Naive B cell (primary cell): ENCODE results near the gene APP. TPM values are rescaled to one million over a fixed set of nuclear protein-coding genes. Genes with fewer than 3 reads are reported as not detected.

Source experiments
- ATAC-seq, 2 donors: fragments of 150-1000 bp; cut with Tn5 transposase; 2 replicates each; pipeline ENCODE4 v1.10.0; 2021; ENCODE audit warnings: low read depth in 2 of 2, mild to moderate bottlenecking in 2 of 2, moderate library complexity in 2 of 2
- DNase-seq: peaks from one replicate; pipeline ENCODE4 v3.0.0; 2022
- H3K27ac Mint-ChIP-seq, 6 donors: one replicate each; pipeline ENCODE4 v1.8.0; 2020 to 2022; ENCODE audit warnings: mild to moderate bottlenecking in 6 of 6, mixed read lengths in 6 of 6, moderate library complexity in 5 of 6, inconsistent platforms in 2 of 6
- H3K27me3 Mint-ChIP-seq, 3 donors: one replicate each; pipeline ENCODE4 v1.8.0; 2021 to 2022; ENCODE audit warnings: mixed read lengths in 3 of 3, mild to moderate bottlenecking in 1 of 3
- H3K36me3 Mint-ChIP-seq, 2 donors: one replicate each; pipeline ENCODE4 v1.8.0; 2020 to 2022; ENCODE audit warnings: mixed read lengths in 2 of 2, inconsistent platforms in 1 of 2, mild to moderate bottlenecking in 1 of 2
- H3K4me1 Mint-ChIP-seq, 3 donors: one replicate each; pipeline ENCODE4 v1.8.0; 2020 to 2022; ENCODE audit warnings: mixed read lengths in 3 of 3, inconsistent platforms in 1 of 3, mild to moderate bottlenecking in 1 of 3, moderate library complexity in 1 of 3
- H3K4me3 Mint-ChIP-seq, 8 donors: one replicate each; pipeline ENCODE4 v1.8.0; 2020 to 2022; ENCODE audit warnings: mild to moderate bottlenecking in 8 of 8, mixed read lengths in 8 of 8, moderate library complexity in 8 of 8, inconsistent platforms in 2 of 8
- H3K9me3 Mint-ChIP-seq, 7 donors: one replicate each; pipeline ENCODE4 v1.8.0; 2020 to 2022; ENCODE audit warnings: mixed read lengths in 7 of 7, mild to moderate bottlenecking in 5 of 7, inconsistent platforms in 2 of 7, moderate library complexity in 1 of 7
- polyA plus RNA-seq, 6 donors: library from polyadenylated mRNA; unstranded; fragments of 300-500 nt; fragmentation: Illumina TruSeq; gene quantifications; one replicate each; pipeline ENCODE4 v1.2.3, GENCODE V29; 2021; ENCODE audit warnings: low read depth in 6 of 6

Gene APP
- polyA plus RNA-seq, 6 donors from 2014 or later = 20.0 to 40.2 (median 30.7) TPM

DNA sequence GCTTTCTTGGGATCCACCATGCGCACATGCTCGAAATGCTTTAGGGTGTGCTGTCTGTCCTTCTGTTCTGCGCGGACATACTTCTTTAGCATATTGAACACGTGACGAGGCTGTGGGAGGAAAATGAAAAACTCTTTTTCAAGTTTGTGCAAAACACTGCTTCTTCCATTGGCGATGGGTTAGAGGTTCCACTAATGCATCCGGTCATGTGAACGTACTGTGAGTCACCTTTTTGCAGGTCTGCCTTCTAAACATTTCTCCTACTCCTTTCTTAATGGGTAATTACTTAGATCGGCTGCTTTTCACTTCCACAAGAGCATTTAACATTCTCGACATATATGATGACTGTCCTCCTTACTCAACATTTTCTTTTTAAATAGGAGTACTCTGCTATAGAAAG lies 214.9 kb downstream of the APP start:
- Mint-ChIP-seq H3K36me3 (peaks cover 5 to 24% of the 10 kb centered on the region in 2 donors), H3K4me1 (peaks cover 0 to 7% (median 5%) of the 10 kb centered on the region in 3 donors), H3K27me3 (no peaks in the 10 kb centered on the region), H3K9me3 (no peaks in the 10 kb centered on the region), H3K4me3 (no peak overlapping the region), H3K27ac (no peak overlapping the region)
- no peak for DNase-seq
- no peak for ATAC-seq

DNA sequence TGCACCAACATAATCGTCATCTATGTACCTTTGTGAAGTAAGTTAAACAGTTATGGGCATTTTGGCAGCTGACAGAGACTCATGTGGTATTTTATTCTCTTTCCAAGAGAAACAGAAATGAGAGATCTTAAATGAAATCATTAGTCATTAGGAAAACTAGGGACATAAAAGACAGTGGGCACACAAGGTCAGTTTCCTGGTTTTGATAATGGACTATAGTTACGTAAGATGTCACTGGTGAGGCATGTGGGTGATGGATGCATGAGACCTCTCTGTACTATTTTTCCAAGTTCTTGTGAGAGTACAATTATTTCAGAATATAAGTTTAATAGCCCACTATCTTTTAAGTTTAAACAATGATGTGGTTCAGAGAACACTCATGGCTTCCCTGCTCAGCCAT lies 216.9 kb downstream of the APP start:
- Mint-ChIP-seq H3K27me3 (no peaks in the 10 kb centered on the region), H3K27ac (peak overlapping the region in 2 of 6 donors; percentile 12 to 15), H3K9me3 (no peaks in the 10 kb centered on the region), H3K4me3 (no peak overlapping the region), H3K36me3 (peaks cover 9 to 26% of the 10 kb centered on the region in 2 donors), H3K4me1 (peaks cover 0 to 3% (median 0%) of the 10 kb centered on the region in 3 donors)
- DNase-seq (no peak), ATAC-seq (no peak)

DNA sequence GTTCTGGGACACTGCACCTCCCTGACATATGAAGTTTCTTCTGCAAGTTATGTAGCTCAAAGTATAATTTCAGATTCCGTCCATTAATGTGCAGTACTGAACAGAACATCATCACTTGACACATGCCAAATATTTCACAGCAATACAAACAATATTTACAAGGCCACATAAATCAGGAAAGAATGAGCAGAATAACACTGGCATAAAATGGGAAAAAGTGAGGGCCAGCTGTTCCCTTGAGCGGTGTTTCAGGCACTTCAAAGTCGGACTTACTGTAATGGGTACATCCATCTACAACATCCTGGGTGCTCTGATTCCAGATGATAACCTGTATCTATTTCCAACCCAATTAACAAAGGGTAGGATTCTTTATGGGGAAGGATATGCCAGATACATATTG lies 217.4 kb downstream of the APP start:
- Mint-ChIP-seq H3K4me3 (no peak overlapping the region), H3K27me3 (no peaks in the 10 kb centered on the region), H3K36me3 (peaks cover 9 to 26% of the 10 kb centered on the region in 2 donors), H3K9me3 (no peaks in the 10 kb centered on the region), H3K4me1 (peaks cover 0 to 3% (median 0%) of the 10 kb centered on the region in 3 donors), H3K27ac (peak overlapping the region in 1 of 6 donors; percentile 44)
- DNase-seq (no peak), ATAC-seq (no peak)

DNA sequence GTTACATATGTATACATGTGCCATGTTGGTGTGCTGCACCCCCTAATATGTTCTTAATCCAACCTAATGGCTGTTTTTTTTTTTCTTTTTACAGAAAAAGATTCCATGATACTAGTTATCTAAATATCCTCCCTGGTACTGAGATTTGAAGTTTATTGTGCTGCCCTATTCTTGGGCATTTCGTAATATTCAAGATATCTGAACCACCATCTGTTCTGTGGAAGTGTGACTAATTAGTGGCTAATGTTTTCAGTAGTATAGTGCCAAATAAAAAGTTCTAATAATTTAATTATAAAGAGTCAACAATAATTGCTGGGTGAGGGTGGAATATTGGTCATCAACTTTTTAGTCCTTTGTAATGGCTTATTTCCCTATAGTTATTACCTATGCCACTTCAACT lies 218.3 kb downstream of the APP start:
- DNase-seq = no peak
- no peaks in the 10 kb centered on the region for H3K9me3 Mint-ChIP-seq
- no peaks in the 10 kb centered on the region for H3K27me3 Mint-ChIP-seq

DNA sequence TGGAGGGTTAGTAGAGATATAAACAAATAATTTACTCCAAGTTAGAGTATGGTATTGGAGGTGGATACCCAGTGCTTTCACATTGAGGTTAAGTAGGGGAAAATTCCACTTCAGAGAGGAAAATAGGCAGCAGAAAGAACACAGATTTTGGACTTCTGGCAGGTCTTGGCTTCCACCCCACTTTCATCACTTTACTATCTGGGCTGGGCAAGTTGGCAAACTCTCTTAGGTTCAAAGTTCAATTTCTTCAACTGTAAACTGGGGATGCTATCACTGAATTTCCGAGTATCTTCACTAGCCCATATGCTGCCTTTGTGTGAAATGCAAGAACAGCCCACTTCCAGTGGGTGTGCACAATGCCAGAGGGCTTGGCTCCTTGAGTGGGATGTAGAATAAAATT lies 220.9 kb downstream of the APP start:
- Mint-ChIP-seq H3K27me3 (no peaks in the 10 kb centered on the region), H3K36me3 (peaks cover 9 to 23% of the 10 kb centered on the region in 2 donors), H3K4me1 (peaks cover 0 to 3% (median 0%) of the 10 kb centered on the region in 3 donors)

More for the DNA sequence above, 218.3 kb downstream of the APP start:
- Mint-ChIP-seq H3K36me3 (peaks cover 9 to 26% of the 10 kb centered on the region in 2 donors), H3K4me1 (peaks cover 0 to 3% (median 0%) of the 10 kb centered on the region in 3 donors), H3K27ac (no peak overlapping the region), H3K4me3 (no peak overlapping the region)
- no peak for ATAC-seq

DNA sequence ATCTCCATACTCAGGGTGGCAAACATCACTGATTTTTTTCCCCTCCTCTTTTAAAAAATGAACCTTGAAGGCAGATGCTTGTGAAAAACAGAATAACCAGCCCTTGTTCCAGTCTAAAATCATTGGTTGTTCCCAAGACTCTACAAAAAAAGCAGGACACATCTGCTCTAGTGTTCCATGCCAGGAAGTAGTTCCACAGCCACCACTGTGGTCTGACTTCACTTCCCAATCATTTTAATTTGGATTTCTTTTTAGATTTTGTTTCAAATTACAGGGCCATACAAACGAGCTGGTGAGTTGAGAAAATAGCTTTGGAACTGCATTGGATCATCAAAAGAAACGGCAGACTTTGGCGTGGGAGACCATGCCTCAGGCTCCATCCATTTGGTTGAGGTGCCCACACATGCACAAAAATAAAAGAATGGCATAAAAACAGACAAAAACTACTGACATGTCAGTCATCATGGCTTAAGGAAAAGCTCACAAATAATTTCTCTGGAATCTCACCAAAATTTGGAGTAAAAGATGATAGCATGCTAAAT lies 225.8 kb downstream of the APP start:
- Mint-ChIP-seq H3K9me3 (peaks cover 0 to 2% (median 0%) of the 10 kb centered on the region in 7 donors), H3K27me3 (no peaks in the 10 kb centered on the region)
- no peak for ATAC-seq

More for the DNA sequence above, 220.9 kb downstream of the APP start:
- DNase-seq = no peak
- H3K9me3 Mint-ChIP-seq = peaks cover 0 to 2% (median 0%) of the 10 kb centered on the region in 7 donors
- no peak for ATAC-seq
- peak overlapping the region in 1 of 6 donors; percentile 18 for H3K27ac Mint-ChIP-seq
- H3K4me3 Mint-ChIP-seq = no peak overlapping the region

DNA sequence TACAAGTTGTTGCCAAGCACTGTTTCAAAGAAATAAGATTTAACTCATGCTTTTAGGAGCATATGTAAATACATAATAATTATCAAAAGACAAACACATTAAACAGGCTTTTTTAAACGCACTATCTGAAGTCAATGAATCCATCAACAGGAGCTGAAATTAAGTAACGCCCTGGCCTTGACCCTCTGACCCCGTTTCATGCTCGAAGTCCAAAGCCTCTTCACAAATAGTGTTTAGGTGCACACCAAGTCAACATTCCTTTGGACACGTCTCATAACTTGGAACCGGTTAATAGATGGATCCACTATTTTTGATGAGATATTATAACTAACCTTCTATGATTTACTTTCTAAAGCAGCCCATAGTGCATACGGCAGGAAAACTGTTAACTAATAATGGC lies 226.5 kb downstream of the APP start:
- no peak for DNase-seq
- no peaks in the 10 kb centered on the region for H3K27me3 Mint-ChIP-seq
- H3K27ac Mint-ChIP-seq = no peak overlapping the region
- H3K4me3 Mint-ChIP-seq = no peak overlapping the region
- no peak for ATAC-seq
- H3K4me1 Mint-ChIP-seq = peaks cover 0 to 4% (median 1%) of the 10 kb centered on the region in 3 donors
- H3K9me3 Mint-ChIP-seq = peaks cover 0 to 2% (median 0%) of the 10 kb centered on the region in 7 donors
- H3K36me3 Mint-ChIP-seq = no peaks in the 10 kb centered on the region

More for the DNA sequence above, 225.8 kb downstream of the APP start:
- no peak overlapping the region for H3K4me3 Mint-ChIP-seq
- no peaks in the 10 kb centered on the region for H3K4me1 Mint-ChIP-seq
- no peak for DNase-seq
- no peaks in the 10 kb centered on the region for H3K36me3 Mint-ChIP-seq
- no peak overlapping the region for H3K27ac Mint-ChIP-seq

DNA sequence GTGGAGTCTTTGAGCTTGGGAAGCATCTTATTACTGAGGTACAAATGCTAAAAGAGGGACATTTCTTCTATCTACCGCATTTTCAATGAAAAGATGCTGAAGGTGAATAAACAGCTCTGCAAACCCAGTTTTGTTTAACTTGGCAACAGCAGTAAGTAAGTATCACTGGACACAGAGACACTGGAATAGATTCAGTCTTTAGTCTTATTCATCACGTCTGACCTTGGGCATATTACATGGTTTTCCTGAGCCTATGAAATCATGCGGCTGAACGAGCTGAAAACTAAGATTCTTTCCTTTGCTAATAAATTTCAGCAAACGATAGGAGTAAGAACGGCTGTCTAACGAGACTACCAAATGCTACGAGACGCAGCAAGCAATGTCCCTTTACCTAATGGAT lies 228.4 kb downstream of the APP start:
- H3K4me3 Mint-ChIP-seq = no peak overlapping the region
- H3K4me1 Mint-ChIP-seq = peaks cover 0 to 8% (median 5%) of the 10 kb centered on the region in 3 donors
- H3K9me3 Mint-ChIP-seq = peaks cover 0 to 2% (median 0%) of the 10 kb centered on the region in 7 donors
- DNase-seq = no peak
- no peak for ATAC-seq
- no peak overlapping the region for H3K27ac Mint-ChIP-seq
- H3K27me3 Mint-ChIP-seq = no peaks in the 10 kb centered on the region
- H3K36me3 Mint-ChIP-seq = no peaks in the 10 kb centered on the region

DNA sequence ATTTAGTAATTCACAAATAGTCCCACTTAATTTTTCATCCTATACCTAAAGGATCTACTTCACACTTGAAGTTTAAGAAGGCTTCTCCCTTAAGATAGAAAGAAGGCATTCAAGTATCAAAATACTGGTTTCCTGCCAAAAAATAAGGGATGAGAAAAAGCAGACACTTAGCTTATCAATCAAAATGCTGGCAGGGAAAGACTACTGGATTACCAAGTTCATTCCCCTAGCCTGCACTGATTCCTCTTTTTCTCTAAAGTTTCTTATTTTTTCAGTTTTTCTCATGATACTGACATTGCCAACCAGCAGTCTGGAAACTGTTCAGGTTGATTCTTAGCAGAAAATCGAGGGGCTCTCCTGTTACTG lies 231.2 kb downstream of the APP start:
- Mint-ChIP-seq H3K9me3 (no peaks in the 10 kb centered on the region), H3K4me1 (peaks cover 0 to 13% (median 8%) of the 10 kb centered on the region in 3 donors), H3K4me3 (no peak overlapping the region), H3K36me3 (peaks cover 0 to 3% of the 10 kb centered on the region in 2 donors), H3K27ac (peak overlapping the region in 1 of 6 donors; percentile 24), H3K27me3 (no peaks in the 10 kb centered on the region)
- DNase-seq (no peak), ATAC-seq (no peak)

DNA sequence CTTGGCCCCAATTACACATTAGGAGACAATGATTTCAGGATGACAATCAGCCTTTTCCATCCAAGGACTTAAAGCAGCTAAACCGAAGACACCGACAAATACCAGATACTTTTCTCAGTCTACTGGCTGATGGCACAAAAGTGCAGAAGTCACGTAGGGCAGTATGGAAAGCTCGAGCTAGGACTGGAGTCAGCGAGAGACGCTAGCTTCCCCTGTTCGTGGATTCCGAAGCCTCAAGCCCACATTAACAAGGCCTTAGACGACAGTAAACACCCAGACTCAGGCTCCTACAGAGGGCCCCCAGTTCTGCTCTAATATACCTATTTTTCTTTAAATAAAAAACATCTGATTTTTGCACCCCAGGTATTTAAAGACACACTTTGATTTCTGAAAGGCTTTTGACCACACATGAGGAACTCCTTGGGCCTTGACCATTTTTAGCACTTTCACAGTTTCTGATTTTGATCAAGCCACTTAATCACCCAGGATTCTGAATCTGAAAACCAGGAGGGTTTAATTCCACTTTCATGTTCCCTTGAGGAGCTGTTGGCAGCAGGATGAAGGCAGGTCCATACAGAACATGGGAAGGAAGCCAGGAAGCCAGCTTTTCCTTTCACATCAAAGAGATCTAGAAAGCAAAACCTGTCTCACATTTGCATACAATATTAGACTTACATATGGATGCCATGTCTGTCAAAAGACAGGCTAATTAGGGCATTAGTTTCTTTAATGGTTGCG lies 231.7 kb downstream of the APP start:
- H3K27ac Mint-ChIP-seq = peak overlapping the region in 3 of 6 donors; percentile 7 to 71 (median 70)
- DNase-seq (no peak), ATAC-seq (no peak)
- peaks cover 3 to 13% (median 8%) of the 10 kb centered on the region in 3 donors for H3K4me1 Mint-ChIP-seq
- no peaks in the 10 kb centered on the region for H3K27me3 Mint-ChIP-seq
- peaks cover 0 to 3% of the 10 kb centered on the region in 2 donors for H3K36me3 Mint-ChIP-seq
- H3K4me3 Mint-ChIP-seq = no peak overlapping the region
- no peaks in the 10 kb centered on the region for H3K9me3 Mint-ChIP-seq

DNA sequence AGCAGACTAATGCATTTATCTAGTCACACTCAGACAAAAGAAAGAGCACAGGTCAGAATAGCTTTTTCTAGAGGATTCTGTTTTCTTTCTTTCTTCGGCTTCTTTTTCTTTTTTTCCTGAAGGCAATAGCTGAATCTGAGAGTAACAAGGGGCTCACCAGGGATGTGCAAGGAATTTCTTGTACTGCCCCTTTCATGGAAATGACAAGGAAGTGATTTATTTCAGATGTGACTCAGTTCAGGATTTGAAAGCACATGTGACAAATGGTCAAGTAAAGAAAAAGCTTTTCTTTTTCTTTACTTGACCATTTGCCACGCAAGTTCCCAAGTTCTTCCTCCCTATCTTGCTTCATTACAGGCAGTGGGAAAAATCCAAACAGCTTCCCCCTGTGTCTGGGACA lies 233.8 kb downstream of the APP start:
- ATAC-seq = no peak
- no peak overlapping the region for H3K4me3 Mint-ChIP-seq
- no peak for DNase-seq
- no peaks in the 10 kb centered on the region for H3K27me3 Mint-ChIP-seq
- no peaks in the 10 kb centered on the region for H3K9me3 Mint-ChIP-seq
- peaks cover 4 to 13% (median 8%) of the 10 kb centered on the region in 3 donors for H3K4me1 Mint-ChIP-seq
- peak overlapping the region in 2 of 6 donors; percentile 11 to 15 for H3K27ac Mint-ChIP-seq
- peaks cover 0 to 3% of the 10 kb centered on the region in 2 donors for H3K36me3 Mint-ChIP-seq

DNA sequence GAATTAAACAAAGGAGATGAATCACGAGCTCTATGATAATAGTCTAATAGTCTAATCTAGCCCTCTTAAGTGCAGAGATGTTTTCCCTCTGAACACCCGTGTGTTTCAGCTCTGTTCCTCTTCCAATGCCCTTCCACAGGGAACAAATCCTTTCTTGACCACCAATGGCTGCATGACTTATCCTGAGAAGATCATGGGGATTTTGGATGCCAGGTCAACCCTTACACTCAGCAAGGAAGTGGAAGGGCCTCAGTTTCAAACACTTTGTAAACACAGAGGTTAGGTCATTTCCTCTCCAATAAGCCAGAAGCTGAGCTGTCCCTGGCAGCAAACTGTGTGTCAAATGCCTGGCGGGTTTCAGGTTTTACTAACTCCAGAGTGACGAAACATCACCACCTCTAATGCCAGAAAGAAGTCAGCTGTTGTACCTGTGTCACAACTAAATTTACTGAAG lies 235.8 kb downstream of the APP start:
- no peak overlapping the region for H3K4me3 Mint-ChIP-seq
- H3K27ac Mint-ChIP-seq = peak overlapping the region in 3 of 6 donors; percentile 3 to 57 (median 30)
- no peaks in the 10 kb centered on the region for H3K9me3 Mint-ChIP-seq
- peaks cover 0 to 3% of the 10 kb centered on the region in 2 donors for H3K36me3 Mint-ChIP-seq
- H3K27me3 Mint-ChIP-seq = no peaks in the 10 kb centered on the region
- ATAC-seq (no peak), DNase-seq (no peak)
- peaks cover 4 to 17% (median 13%) of the 10 kb centered on the region in 3 donors for H3K4me1 Mint-ChIP-seq

DNA sequence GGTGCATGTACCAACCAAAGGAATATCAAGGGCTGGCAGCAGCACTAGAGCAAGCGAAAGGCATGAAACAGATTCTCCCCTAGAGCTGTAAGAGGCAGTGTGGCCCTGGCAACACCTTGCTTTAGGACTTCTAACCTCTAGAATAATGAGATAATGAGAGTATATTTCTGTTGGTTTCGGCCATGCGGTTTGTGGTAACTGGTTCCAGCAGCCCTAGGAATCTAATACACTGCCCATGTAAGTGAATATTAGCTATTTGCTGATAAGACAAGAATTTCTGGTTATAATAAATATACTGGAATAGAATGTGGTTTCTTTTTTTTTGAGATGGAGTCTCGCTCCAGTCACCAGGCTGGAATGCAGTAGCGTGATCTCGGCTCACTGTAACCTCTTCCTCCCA lies 236.4 kb downstream of the APP start:
- peak overlapping the region in 2 of 6 donors; percentile 30 to 69 for H3K27ac Mint-ChIP-seq
- no peaks in the 10 kb centered on the region for H3K27me3 Mint-ChIP-seq
- no peaks in the 10 kb centered on the region for H3K9me3 Mint-ChIP-seq
- DNase-seq = no peak
- peaks cover 0 to 3% of the 10 kb centered on the region in 2 donors for H3K36me3 Mint-ChIP-seq
- no peak overlapping the region for H3K4me3 Mint-ChIP-seq
- H3K4me1 Mint-ChIP-seq = peaks cover 4 to 13% (median 12%) of the 10 kb centered on the region in 3 donors
- ATAC-seq = no peak

DNA sequence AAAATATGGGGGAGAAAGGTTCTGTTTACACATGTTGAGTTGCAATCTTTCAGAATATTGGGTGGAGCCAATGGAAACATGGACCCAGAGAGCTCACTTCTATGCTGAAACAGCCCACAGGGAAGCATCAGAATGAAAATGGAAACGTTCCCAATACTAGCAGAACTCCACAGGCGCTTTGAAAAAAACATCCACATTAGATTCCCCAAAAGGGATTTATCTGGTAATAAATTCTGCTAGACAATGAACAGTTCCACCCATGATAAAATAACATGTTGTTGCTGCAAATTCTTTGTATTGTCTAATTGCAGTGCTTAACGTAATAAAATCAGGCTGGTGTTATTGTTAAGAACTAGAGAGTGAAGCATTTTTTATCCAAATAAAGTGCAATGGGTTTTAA lies 238.8 kb downstream of the APP start:
- H3K4me3 Mint-ChIP-seq = no peak overlapping the region
- no peaks in the 10 kb centered on the region for H3K9me3 Mint-ChIP-seq
- peak overlapping the region in 1 of 6 donors; percentile 91 for H3K27ac Mint-ChIP-seq
- DNase-seq (no peak), ATAC-seq (no peak)
- H3K4me1 Mint-ChIP-seq = peaks cover 4 to 9% (median 8%) of the 10 kb centered on the region in 3 donors
- no peaks in the 10 kb centered on the region for H3K27me3 Mint-ChIP-seq
- H3K36me3 Mint-ChIP-seq = peaks cover 0 to 3% of the 10 kb centered on the region in 2 donors
